Inflammatory macrophage treated with lipopolysaccharide for 1 hour (primary cell): Measurements from ENCODE around the gene FGF6.

ENCODE experiments used
- DNase-seq, 2 donors: peaks; one replicate each; pipeline ENCODE4 v3.0.0-alpha.2; 2020 to 2022

FGF6 gene

DNA sequence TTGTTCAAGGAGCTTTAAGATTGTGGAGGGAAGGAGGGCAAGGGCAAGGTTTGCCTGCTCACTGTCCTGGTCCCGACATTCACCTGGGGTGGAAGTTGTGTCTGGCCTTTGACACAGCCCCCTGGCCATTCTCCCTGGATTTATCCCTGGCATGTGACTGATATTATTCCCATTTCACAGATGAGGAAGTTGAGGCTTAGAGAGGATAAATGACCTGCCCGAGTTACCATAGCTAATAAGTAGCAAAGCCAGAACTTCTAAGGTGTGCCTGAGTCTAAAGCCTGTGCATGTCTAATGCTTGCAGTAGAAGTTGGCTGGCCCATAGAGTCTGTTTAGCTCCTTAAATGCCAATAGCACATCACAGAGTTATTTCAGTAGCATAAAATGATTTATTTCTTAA is 720 bp upstream of the FGF6 start:
- DNase-seq: no peak

GRCh38 chr12:4444031-4444430 is 1.6 kb downstream of the FGF6 start:
- DNase-seq: no peak

GRCh38 chr12:4443616-4444015 is 2.0 kb downstream of the FGF6 start:
- DNase-seq: no peak

DNA sequence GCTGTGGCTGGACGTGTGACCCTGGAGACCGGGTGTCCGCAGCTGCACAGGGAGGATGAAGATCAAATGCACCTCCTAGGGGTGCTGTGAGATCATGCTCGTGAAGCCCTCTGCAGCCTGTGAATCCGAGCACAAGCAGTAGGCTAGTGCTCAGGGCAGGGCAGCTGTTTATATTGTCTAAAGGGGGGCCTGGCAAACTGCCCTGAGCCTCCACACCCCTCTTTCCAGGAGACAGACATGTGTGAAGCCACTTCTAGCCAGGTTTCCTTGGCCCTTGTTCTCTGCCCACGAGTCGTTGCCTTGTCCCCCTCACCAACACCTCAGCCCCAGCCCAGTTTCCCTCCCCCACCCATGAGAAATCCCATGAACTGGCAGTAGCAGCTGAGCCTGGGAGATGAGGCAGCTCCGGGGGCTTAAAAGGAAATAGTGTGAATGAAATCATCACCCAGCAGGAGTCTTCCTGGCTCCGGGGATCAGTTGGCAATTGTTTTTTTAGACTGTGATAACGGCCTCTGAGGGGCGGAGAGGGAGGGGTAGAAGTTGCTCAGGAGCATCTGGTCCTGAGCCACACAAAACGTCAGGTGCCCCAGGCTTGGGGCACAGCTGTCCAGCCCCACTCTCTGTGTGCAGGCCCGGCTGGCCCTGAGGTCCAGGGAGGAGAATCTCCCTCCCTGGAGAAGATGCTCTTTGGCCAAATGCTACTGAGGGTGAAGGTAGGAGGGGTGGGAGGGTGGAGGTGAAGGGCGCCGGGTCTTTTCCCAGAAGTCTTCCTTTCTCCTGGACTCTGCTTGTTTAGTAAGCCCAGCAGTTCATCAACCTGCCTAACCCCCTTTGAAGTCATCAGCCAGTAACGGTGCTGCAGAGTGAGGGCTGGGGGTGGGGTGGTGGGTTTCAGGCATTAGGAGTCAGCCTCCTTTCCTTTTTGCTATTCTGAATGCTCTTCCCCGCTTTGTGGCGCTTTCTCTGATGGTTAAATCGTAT is 4.0 kb downstream of the FGF6 start:
- no peak for DNase-seq

GRCh38 chr12:4440187-4440941 is 5.3 kb downstream of the FGF6 start:
- no peak for DNase-seq

GRCh38 chr12:4439736-4440135 is 5.9 kb downstream of the FGF6 start:
- DNase-seq: no peak

GRCh38 chr12:4438834-4439596 is 6.6 kb downstream of the FGF6 start:
- DNase-seq: peak; percentile 58 to 65

DNA sequence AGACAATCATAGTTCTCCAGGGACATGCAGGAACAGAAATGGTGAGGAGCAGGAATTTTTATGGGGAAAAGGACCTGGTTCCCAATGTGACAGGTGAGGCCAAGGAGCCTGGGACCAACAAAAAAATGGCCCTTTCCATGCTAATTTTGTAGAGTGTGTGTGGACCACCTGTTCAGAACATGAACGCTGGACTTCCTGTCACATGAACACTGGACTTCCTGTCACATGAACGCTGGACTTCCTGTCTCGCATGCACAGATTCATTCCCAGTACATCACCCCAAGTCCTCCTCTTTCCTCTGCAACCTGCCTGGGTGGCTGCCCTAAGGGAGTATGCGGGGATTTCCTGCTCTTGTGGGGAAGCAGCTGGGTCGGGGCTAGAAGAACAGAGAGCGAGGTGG is 10.1 kb downstream of the FGF6 start:
- no peak for DNase-seq

GRCh38 chr12:4434706-4435425 is 10.7 kb downstream of the FGF6 start:
- peak; percentile 41 to 53 for DNase-seq

DNA sequence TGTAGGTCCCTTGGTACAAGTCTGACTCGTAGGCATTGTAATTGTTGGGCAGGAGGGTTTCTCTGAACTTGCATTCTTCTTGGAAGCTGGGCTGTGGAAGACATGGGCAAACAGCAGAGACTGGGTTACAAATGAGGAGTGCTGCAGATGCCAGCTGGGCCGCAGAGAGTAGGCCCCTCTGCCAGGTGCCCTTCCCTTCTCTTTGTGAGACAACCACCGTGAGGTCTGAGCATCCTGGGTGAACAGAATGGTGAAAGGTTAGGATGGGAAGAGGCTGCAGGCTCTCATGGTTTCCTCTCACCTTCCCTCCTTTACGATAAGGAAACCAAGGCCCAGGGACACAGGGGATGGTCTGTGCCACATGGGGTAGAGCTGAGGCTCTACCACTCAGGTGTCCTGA is 11.3 kb downstream of the FGF6 start:
- DNase-seq: no peak

- DNase-seq: no peak
Observed at GRCh38 chr12:4433745-4434058, 11.9 kb downstream of the FGF6 start.

DNA sequence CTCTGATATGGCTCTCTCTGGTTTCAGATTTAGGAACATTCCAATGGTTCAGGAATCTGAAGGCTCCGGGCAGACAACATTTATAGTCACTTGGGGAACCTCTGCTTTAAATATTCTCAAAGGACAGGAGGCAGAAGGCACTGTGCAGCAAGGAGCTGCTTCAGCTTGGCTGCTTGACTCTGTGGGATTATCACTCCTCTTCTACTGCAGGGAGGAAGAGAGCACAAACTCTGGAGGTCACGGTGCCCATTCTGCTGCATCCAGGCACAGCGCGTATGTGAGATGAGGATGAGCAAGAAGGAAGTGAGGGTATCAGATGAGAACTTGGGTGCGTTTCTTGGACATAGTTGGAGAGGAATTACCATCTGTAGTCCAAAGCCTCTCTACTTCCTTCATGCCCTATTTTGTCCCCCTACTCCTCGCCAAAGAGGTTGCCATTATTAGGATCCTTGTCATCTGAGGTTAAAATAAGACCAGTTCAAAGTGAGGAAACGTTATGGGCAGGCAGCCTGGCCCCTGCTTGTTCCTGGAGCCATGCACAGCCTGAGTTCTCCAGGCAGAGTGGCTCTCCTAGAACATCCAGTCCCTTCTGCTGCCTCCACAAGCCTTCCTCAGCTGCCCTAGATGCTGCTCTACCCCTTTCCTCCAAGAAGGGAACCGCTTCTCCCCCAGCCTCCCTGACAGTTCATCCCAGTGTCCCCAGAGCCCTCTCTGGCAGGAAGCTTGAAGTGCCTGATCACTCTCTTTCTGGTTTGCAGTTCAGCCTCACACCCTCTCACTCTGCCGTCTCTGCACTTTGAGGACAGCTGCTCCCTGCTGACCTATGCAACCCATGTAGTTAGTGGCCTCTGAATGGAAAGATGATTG is 12.5 kb downstream of the FGF6 start:
- no peak for DNase-seq

- peak; percentile 56 to 61 for DNase-seq
Observed at GRCh38 chr12:4431866-4432265, 13.7 kb downstream of the FGF6 start.

- DNase-seq: no peak
Observed at GRCh38 chr12:4431436-4431835, 14.2 kb downstream of the FGF6 start.

GRCh38 chr12:4424422-4424821 is 21.2 kb downstream of the FGF6 start:
- DNase-seq: no peak

DNA sequence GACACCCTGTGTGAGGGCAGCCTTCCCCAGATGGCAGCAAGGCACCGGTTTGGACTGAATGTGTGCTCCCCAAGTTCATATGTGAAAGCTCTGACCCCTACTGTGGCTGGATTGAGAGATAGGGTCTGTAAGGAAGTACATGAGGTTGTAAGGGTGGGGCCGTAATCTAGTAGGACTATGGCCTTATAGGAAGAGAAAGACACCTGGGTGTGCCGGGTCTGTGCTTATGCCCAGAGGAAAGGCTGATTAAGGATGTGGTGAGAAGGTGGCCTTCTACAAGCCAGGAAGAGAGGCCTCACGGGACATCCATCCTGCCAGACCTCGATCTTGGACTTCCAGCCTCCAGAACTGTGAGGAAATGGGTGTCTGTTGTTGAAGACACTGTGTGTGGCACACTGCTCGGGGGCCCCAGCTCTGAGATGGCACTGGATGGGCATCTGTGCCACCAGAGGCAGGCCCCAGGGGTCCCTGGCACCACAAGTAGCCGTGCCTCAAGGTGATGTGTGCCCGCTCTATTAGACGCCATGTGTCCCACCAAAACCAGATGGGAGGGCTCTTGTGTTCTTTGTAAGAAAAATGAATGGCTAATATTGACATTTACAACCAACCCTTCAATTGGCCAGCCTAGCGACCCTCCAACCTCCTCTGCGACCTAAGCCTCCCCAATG is 22.0 kb downstream of the FGF6 start:
- no peak for DNase-seq

DNA sequence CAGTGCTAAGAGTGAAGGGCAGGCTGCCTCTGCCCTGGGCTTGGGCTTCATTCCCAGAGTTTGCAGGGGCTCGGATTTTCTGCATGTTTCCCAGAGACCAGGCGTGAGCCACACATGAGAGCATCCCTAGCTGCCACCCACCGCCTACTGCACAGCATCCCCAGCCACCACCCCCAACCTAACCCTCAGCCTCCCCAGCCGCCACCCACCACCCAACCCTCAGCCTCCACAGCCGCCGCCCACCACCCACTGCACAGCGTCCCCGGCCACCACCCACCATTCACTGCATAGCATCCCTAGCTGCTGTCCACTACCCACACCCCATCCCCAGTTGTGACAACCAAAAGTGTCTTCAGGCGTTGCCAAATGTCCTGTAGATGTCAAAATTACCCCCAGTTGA is 22.6 kb downstream of the FGF6 start:
- DNase-seq: no peak

DNA sequence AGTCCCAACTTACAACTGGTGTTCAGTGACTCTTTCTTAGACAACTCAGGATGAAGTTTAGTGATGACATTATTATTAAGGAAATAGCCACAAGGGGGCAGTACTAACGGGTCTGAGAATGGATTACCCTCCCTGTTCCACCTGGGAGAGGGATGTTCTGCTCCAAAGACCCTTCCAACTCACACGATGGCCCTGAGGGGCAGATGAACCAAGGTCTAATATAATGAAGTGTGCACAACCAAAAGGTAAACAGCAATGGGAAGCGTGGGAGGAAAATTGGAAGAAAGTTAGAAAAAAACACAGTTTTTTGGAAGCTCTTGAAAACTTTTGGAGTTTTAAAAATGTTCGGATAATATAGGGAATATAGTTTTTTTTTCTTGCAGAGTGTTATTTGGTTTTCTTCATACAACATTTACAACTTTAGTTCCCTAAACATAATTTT is 24.0 kb downstream of the FGF6 start:
- peak; percentile 17 to 89 for DNase-seq

- no peak for DNase-seq
Observed at GRCh38 chr12:4420138-4420670, 25.4 kb downstream of the FGF6 start.

GRCh38 chr12:4418913-4419312 is 26.7 kb downstream of the FGF6 start:
- DNase-seq: no peak

- DNase-seq: no peak
Observed at GRCh38 chr12:4417936-4418335, 27.7 kb downstream of the FGF6 start.
